GM19463 (cell line): ENCODE data around the gene SEPTIN5.
"Not testable (repeated sequence)": the region's sequence is repeated elsewhere in the genome, so short reads cannot be mapped to it uniquely, and the experiment has no call there.

ENCODE experiments used
- ATAC-seq: cut with Tn5 transposase; IDR thresholded peaks from one replicate; pipeline ENCODE4 v1.9.1; 2021; ENCODE audit warnings: mild to moderate bottlenecking, moderate library complexity; ENCODE audit not compliant: unreplicated experiment

Gene SEPTIN5

DNA sequence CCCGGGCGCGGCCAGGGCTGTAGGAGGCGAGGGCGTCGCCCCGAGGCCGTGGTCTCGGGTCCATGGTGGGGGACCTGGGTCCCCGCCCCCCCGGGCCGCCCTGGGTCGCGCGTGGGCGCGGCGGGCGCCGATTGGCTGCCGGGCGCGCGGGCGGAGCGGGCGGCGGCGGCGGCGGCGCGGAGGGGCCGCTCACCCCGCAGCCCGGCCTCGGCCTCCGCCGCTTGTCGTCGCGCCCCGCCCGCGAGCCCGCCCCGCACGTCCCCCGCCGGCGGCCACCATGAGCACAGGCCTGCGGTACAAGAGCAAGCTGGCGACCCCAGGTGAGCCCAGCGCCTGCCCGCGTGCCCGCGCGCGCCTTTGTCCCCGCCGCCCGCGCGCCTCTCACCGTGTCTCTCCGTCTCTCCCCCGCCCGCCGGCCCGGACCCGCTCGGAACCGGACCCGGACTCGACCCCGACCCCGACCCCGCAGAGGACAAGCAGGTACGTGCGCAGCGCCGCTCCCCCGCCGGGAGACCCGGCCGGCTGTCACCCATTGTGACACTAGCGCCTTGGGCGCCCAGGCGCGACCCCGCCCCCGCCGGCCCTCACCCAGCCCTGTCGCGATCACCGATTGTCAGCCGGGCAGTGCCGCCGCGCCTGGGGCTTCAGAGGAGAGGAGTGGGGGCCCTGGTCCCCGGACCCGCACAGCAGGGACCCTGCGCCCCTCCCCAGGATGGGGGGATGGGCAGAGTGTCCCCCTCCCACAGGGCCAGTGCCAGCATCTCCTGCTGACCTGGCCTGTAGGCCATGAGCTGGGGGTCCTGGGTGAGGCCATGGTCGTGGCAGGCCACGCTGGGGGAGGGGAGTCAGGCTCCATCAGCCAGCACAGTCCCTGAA lies at the start of gene SEPTIN5:
Gene SEPTIN5 (plus strand): TSS at position 192 of the 876 bp plus-strand sequence. CDS start 86 bp downstream, at position 278.
- no peak for ATAC-seq

DNA sequence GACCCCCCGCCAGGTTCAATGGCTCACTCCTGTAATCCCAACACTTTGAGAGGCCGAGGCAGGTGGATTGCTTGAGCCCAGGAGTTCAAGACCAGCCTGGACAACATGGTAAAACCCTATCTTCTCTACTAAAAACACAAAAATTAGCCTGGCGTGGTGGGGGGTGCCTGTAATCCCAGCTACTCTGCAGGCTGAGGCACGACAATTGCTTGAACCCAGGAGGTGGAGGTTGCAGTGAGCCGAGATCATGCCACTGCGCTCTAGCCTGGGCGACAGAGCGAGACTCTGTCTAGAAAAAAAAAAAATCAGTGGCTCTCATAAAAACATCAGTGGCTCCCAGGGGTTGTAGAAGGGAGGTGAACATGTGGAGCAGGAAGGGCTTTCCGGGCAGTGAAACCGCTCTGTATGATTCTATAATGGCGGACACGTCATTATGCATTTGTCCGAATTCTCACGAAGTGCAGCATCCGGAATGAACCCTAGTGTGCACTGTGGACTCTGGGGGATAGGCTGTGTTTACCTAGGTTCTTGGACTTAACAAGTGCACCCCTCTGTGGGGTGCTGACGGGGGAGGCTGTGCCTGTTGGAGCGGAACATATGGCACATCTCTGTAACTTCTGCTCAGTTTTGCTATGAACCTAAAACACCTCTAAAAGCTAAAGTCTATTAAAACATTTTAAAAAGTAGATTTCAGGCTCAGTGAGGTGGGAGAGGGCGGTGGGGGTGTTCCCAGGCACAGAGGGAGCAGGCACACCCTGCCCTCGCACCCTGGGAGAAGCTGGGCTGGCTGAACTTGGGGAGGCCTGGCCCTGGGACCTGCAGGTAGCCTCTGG lies 49.1 kb upstream of the SEPTIN5 start:
- ATAC-seq: no peak

DNA sequence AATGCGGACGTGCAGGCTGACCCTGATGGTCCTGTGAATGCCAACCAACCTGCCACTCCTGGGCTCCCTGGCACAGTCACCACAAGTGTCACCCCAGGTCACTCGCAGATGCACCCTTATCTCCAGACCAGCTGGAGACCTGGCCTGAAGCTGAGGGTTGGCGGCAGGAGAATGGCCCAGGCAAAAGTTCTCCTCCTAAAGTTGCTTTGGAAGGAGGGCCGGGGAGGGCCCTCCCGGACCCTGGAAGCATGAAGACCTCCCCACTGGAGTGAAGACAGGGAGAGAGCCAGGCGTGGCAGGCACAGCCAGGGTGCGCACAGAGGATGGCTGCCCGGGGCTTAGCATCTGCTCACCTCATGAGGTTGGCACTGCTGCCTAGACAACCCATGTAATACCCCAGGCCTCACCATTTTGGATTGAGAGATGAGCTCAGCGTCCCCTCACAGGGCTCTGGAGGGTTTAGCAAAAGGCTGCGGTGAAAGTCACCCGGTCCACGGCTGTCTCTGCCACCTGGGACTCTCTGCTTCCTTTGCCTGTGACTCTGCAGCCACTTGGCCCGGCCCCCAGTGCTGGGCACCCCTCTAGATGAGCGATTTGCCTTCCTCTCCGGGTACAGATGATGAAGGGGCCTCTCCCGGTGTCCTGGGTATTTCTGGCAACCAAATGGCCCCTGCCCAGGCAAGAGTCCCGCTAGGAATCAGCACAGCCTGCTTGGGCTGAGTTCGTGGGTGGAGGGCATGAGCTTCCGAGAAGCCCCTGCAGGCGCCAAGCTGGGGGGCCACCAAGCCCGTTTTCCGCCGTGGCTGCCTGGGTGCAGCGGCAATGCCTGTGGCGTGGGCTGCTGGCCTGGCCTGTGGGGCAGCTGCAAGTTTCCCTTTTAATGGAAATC lies 48.3 kb upstream of the SEPTIN5 start:
- ATAC-seq: no peak

DNA sequence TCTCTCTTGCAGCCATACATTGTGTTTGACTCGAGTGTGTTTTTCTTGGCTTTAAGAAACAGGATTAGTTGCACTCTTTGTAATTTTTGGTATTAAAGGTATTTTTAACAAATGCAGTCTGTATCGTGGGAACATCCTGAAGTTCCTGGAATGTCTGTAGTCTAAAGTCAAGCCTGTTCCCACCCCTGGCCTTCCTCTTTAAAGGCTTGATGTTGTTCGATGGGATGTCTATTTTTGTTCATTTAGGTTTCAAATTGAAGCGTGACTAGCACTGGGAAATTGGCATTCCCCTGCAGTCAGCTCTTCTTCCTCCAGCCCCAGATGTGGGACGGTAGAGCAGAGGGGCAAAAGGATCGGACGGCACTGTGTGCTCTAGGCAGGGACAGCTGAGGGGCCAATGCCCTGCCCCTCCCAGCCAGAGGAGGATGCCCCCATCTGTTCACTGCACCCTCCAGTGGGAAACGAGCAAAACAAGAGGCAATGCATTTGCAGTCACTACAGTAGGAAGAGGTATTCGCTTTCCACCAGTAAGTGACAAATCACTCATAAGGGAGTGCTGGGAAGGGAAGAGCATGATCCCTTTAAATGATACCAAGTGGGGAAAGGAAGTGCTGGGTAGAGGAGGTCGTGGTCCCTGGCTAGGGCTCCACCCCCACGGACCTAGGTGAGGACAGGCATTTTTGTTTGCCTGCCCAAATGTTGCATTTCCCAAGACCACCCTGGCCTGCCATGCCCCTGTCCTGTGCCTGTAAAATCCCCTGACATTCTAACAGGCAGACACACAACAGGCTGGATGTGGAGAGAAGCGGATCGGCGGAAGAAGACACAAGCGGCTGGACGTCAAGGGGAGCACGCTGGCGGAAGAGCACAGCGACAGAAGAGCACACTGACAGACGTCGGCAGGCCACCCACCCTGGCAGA lies 47.4 kb upstream of the SEPTIN5 start:
- no peak for ATAC-seq

DNA sequence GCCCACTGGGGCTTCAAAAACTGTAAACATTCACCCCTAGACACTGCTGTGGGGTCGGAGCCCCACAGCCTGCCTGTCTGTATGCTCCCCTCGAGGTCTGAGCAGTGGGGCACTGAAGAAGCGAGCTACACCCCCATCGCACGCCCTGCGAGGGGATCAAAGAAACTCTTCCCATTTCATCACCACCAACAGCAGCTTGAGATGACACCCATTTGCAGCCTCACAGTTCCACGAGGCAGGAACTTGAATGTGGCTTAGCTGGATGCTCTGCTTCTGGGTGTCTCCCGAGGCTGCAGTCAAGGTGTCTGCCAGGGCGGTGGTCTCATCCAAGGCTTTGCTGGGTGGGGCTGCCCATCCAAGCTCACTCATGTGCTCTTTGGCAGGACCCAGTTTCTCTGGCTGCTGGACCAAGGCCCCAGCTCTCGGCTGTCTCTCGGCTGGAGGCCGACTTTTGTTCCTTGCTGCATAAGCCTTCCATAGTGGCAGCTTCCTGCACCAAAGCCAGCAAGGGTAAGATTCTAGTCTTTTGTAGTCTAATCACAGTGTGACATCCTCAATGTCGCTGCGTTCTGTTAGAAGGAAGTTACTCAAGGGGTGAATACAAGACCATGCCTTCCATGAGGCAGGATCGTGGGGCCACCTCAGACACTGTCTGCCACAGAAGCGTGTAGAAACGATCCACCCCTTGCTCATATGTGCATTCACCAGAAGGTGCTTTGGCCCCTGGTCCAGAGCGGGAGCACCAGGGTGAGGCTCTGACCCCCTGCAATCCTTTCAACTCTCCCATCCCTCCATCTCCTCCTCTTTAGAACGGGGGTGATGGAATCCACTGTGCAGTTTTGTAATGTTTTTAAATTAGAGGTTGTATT lies 46.2 kb upstream of the SEPTIN5 start:
- no peak for ATAC-seq

GRCh38 chr22:19668748-19669147 lies 45.6 kb upstream of the SEPTIN5 start:
- no peak for ATAC-seq

- no peak for ATAC-seq
Observed at GRCh38 chr22:19669570-19669969, 44.7 kb upstream of the SEPTIN5 start.

GRCh38 chr22:19671316-19671715 lies 43.0 kb upstream of the SEPTIN5 start:
- no peak for ATAC-seq

- ATAC-seq: no peak
Observed at GRCh38 chr22:19672054-19672776, 42.1 kb upstream of the SEPTIN5 start.

- no peak for ATAC-seq
Observed at GRCh38 chr22:19673660-19674059, 40.6 kb upstream of the SEPTIN5 start.

DNA sequence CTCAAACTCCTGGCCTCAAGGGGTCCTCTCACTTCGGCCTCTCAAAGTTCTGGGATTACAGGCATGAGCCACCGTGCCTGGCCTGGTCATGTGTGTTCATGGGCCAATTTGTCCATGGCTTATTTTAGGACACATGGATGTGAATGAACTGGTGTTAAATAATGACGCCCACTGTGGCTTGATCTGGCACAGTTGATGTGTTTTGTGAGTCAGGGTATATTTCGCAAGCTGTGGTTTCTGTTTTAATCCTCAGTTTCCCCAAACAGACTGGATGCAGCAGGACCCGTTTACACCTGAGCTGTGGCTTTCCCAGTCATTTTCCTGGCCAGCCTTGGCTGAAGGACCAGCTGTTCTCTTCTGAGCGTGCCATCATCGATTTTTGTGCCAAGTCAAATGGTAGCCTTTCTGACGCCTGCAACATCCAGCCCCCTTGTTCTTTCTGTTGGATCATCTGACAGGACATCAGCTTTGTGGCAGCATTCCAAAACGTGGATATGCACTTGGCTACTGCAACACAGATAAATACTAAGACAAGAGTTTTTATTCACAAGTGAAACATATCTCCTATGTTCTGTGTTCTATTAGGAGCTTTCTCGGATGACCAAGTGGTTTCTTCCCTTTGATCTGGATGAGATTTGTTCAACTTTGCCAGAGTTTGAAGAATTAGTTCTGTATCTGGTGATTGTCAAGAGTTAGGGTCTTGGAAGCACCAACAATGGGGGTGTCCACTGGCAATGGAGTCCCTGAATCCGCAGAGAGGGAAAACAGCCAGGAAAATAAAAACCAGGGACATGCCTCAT lies 40.0 kb upstream of the SEPTIN5 start:
- ATAC-seq: no peak

DNA sequence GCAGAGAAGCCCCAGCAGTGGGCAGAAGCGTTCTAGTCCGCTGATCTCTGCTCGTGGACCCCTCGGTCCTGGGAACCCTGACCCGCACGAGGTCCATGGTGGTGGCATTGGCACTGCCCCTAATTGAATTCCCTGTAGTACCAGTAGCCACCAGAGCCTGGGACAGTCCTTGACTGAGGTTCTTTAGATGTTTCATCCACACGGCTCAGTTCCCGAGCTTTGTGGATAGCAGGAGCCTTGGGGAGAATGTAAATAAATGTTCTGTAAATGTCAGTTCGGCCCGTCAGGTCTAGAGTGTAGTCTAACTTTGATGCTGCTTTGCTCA lies 39.4 kb upstream of the SEPTIN5 start:
- no peak for ATAC-seq

DNA sequence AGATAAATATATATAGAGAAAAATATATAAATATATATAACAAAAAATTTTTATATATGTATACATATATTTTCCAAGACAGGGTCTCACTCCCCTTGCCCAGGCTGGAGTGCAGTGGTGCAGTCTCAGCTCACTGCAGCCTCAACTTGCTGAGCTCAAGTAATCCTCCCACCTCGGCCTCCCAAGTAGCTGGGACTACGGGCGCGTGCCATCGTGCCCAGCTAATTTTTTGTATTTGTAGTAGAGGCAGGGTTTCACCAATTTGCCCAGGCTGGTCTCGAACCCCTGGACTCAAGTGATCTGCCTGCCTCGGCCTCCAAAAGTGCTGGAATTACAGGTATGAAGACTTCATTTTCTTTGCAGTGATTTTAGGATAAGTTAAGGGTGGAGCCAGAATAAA lies 38.9 kb upstream of the SEPTIN5 start:
- no peak for ATAC-seq

DNA sequence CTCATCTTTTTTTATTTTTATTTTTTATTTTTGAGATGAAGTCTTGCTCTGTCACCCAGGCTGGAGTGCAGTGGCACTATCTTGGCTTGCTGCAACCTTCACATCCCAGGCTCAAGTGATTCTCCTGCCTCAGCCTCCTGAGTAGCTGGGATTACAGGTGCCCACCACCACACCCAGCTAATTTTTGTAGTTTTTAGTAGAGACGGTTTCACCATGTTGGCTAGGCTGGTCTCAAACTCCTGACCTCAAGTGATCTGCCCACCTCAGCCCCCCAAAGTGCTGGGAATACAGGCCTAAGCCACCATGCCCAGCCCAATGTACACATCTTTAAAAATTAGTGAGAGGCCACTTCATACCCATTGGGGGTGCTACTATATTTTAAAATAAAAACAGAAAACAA lies 37.9 kb upstream of the SEPTIN5 start:
- ATAC-seq: not testable (repeated sequence)

- ATAC-seq: no peak
Observed at GRCh38 chr22:19678949-19679521, 35.3 kb upstream of the SEPTIN5 start.

DNA sequence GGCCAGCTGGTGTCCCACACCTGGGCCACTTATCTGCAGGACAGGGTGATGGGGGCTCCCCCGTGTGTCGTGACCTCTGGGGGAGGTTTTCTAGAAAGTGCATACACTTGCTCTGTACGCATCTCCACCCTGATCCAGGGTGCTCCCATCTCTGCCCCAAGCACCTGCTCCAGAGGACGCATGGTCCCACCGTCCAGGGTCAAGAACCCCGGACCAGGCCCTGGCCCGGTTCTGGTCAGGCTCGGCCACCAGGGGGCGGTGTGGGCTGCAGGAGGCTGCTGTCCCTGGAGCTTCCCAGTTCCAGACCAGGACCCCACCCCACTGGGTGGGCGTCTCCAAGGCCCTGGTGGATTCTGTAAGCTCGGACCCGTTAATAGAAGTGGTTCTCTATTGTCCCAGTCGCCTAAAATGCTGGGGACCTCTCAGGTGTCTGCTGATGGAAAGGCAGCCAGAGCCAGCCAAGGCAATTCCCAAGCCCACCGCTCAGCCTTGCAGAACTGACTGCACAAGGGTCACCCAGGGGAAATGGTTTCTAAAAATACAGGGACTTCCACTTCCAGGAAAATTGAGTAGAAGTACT lies 34.7 kb upstream of the SEPTIN5 start:
- no peak for ATAC-seq
